GM10266 (cell line): ENCODE results near the gene NOX5.

Experiments used
- DNase-seq: peaks from one replicate; pipeline ENCODE4 v3.0.0; 2012; ENCODE audit errors: extremely low spot score
- CTCF ChIP-seq: IDR thresholded peaks from 2 replicates; pipeline ENCODE4 v1.5.1; 2012; ENCODE audit warnings: mild to moderate bottlenecking, low read depth; ENCODE audit not compliant: control insufficient read depth, insufficient read depth; ENCODE audit errors: missing control alignments

Gene NOX5

GRCh38 chr15:69086427-69087204 lies 72.1 kb downstream of the NOX5 start:
- DNase-seq, result no peak
- no peak for TF ChIP-seq CTCF

DNA sequence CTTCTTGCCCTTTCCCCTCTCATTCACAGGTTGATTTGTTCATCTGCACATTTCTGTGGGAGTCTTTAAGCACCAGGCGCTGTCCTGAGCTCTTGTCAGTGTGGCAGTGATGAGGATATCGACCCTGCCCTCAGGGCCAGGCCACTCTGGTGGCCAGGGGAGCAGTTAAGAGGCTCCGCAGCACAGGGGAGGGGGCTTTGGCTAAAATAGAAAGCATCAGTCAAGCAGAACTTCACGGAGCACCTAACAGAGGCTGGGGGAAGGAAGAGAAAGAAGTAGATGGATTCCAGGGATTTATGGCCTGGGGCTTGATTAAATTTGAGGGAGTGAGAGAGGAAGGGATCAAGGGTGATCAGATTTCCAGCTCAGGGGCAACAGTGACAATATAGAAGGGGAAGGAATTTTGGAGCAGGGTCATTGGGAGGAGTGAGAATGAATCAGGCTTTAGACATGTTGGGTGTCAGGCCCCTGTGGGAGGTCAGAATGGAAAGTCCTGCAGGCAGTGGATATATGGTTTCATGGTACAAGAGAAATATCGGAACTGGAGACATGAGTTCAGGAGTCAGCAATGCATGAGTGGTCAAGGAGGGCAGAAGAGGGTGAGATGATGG lies 73.0 kb downstream of the NOX5 start:
- TF ChIP-seq CTCF, result no peak
- no peak for DNase-seq

GRCh38 chr15:69088300-69088965 lies 73.9 kb downstream of the NOX5 start:
- no peak for TF ChIP-seq CTCF
- DNase-seq, result no peak

DNA sequence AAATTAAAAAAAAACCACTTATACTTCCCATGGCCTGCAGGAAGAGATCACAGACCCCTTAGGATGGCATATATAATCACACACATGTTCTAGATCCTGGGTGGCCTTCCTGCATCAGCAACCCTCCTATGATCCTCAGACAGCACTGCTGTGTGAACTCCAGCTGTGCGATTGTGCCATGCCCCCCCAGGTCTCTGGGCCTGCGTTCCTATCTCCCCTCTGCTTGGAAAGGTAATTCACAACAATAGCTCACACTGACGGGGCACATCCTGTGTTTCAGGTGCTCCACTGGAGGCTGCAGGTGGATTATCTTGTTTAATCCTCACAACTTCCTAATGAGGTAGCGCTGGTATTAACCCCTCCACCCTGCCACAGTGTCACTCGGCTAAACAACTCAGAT lies 74.8 kb downstream of the NOX5 start:
- no peak for DNase-seq
- no peak for TF ChIP-seq CTCF

DNA sequence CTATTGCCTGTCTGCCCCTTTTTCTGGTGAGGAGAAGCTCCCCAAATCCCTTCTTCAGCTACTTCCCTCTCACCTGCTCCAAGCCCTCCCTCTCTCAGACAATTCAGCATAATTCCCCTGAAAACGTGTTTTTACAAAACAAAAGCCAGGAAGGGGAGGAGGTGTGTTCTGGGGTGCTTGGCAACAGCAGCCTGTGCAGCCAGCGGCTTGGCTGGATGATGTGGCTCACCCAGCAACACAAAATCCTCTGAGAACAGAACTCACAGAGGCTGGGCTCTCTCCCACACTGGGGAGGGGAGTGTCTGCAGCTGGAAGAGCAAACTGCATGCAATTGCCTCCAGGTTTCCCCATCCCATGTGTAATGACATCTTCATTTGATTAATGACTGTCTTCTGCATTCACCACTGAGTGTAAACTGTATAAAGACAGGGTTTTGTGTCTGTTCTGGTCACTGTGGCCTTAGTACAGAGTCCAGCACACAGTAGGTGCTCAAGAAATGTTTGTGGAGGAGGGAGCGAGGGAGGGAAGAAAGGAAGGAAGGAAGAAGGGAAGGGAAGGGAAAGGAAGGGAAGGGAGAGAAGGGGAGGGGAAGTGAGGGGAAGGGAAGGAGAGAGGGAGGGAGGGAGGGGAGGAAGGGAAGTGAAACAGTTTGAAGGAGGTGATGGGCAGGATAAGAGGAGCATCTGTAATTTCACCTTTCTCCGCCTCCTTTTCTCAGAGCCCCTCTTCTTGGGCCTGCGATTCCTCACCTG lies 75.9 kb downstream of the NOX5 start:
- no peak for DNase-seq
- no peak for TF ChIP-seq CTCF

GRCh38 chr15:69091654-69092053 lies 77.2 kb downstream of the NOX5 start:
- no peak for DNase-seq

More at GRCh38 chr15:69091654-69092053, 77.2 kb downstream of the NOX5 start:
- no peak for TF ChIP-seq CTCF
